CD4-positive, alpha-beta T cell treated with Interleukin-6 at 100 ng/mL for 8 hours (primary cell): ENCODE data around the gene TLE5.
A peak's percentile ranks its signal among the peaks of the same experiment; 100 is the strongest.

Source experiments
- DNase-seq: peaks from one replicate; pipeline ENCODE4 v3.0.0-alpha.2; 2020; ENCODE audit warnings: mixed read lengths, low spot score

Gene TLE5, protein sequence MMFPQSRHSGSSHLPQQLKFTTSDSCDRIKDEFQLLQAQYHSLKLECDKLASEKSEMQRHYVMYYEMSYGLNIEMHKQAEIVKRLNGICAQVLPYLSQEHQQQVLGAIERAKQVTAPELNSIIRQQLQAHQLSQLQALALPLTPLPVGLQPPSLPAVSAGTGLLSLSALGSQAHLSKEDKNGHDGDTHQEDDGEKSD

DNA sequence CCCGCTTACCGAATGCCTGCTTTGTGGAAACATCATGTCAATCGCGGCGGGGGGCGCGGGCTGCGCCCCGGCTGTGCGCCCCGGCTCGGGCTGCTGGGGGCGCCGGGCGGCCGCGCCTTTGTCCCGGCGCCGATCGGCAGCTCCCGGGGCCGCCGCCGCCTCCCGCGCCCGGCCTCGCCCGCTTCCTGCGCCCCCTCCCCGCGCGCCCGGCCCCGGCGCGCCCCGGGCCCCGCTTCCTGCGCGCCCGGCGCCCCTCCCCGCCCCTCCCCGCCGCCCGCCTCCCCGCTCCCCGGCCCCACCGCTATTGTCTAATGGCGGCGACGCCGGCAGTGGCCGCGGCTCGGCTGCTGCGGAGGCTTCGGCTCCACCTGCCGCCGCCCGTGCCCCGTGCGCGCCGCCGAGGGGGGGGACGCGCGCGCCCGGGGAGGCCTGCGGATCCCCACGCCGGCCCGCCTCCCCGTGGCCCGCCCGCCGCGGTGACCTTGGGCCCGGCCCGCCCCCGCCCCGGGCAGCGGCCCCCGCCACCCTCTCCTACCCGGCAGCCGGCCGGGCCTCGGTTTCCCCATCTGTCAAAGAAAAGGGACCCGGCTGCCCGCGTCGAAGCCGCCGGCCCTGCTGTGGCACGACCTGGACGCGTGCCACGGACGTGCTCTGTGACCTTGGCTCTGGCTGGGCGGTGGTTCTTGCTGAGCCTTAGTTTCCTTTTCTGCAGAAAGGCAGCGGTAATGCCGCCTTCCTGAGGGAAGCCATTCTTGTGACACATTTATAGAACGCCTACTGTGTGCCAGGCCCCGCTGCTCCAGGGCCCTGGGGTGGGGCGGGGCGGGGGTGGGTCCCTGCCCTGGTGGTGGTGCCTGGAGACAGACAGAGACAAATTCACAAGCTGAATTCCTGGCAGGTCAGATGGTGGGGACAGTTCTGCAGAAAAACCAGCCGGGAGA lies at the start of gene TLE5:
Gene TLE5, minus strand, starts transcription at position 331 of the 941 bp plus-strand sequence. Its CDS starts 295 bp downstream, at position 36.
- peak; percentile 78 for DNase-seq

DNA sequence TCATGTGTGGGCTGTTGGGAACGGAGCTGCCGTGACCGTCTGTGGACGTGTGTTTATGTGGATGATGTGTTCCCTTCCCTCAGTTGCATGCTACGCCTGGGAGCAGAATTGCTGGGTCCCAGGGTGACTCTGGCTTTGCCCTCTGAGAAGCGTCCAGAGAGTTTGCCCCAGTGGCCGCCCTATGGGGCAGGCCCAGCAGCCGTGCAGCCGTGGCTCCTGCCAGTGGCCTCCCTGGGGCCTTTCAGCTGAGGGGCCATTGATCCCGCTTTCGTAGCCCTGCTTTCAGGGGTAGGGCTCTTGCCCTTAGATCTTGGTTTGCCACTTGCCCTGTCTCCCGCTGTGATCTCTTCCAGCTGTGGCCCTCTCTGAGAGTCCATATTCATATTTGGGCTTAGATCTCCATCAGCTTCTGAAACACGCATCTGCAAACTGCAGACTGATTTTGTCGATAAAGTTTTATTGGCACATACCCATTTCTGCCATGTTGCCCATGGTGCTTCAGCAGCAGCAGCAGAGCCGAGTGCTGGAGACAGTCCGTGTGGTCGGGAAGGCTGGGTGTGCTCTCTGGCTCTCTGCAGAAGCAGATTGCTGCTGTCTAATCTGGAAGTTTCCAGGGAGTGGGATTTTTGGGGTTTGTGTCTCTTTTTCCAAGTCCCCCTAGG lies 49.4 kb upstream of the TLE5 start:
- no peak for DNase-seq

DNA sequence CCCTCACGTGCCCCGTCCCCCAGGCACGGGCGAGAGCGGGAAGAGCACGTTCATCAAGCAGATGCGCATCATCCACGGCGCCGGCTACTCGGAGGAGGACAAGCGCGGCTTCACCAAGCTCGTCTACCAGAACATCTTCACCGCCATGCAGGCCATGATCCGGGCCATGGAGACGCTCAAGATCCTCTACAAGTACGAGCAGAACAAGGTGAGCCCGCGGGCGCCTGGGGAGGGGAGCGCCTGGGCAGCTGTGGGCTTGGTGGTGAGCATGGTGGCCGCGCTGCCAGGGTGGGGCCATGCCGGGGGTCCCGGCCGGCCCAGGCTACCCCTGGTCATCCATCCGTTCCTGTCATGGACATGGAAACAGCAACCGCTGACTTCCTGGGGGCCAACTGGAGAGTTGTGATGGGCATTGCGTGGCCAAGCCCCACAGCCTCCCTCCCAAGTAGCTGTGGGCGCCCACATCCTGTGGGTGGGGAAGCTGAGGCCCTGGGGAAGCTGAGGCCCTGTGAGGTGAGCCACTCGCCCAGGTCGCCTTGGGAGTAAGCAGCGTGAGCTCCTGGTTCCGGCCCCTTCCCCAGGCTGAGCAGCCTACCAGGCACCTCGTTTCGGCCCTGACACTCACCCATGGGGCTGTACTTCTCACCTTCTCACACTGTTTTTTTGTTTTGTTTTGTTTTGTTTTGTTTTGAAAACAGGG lies 48.0 kb upstream of the TLE5 start:
- DNase-seq: no peak

DNA sequence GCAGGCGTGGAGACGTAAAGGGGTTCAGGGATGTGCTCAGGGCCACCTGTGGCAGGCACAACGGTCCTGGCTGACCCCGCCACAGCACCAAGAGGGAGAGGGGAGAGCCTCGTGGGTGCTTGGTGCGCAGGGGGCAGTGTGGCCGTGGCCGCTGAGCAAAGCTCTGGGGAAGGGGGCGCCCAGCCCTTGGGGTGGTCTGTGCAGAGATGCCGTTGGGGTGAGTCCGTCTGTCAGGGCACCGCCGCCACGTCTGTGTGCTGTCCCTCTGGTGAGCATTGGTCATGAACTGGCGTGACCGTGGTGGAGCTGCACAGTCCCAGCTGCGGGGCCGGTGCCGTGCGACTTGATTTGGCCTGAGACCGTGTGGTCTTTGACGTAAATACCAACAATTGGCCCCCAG lies 47.2 kb upstream of the TLE5 start:
- no peak for DNase-seq

DNA sequence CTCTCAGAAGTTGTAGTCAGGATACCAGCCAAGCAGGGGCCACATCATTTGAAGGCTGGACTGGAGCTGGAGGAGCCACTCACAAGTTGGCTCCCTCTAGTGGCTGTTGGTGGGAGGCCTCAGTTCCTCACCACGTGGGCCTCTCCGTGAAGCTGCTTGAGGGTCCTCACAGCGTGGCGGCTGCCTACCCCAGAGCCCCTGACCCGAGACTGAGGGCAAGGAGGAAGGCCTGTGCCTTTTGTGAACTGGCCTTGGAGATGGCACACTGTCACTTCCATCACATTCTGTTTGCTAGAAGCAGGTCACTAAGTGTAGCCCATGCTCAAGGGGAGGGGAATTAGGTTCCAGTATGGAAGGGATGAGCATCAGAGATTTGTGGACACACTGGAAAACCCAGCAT lies 46.5 kb upstream of the TLE5 start:
- DNase-seq: peak; percentile 73

DNA sequence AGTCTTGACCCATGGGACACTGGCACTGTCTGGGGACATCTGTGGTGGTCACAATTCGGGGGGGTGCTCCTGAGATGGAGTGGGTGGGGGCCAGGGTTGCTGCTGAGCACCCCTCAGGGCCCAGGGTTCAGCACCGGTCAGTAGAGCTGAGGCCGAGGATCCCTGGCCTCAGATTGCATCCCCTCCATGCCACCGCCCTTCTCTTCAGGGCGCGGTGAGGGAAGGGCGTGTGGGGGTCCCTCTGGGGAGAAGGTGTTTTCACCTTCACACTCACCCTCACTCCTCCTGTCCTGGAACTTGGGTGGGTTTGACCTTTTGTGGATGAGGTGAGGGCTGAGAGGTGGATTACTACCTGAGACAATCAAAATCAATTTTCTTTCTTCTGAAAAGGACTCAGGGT lies 45.4 kb upstream of the TLE5 start:
- no peak for DNase-seq

DNA sequence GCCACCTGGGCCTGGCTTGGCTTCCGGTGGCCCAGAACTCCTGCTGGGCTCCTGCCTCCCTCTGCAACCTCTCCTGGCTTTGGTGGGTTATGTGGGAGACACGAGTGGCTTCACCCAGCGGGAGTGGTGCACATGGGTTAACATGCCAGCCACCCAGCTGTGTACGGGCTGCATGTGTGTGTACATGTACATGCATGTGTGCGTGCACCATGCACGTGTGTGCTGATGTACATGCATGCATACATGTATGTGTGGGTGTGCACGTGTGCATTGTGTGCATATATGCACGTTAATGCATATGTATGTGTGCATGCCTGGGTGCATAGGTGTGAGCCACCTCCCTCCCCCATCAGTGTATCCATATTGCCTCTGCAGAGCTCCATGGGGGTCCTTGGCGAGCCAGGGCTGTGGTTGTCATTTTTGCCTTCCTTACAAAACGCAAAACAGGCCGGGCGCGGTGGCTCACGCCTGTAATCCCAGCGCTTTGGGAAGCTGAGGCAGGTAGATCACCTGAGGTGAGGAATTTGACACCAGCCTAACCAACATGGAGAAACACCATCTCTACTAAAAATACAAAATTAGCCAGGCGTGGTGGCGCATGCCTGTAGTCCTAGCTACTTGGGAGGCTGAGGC lies 44.3 kb upstream of the TLE5 start:
- no peak for DNase-seq

DNA sequence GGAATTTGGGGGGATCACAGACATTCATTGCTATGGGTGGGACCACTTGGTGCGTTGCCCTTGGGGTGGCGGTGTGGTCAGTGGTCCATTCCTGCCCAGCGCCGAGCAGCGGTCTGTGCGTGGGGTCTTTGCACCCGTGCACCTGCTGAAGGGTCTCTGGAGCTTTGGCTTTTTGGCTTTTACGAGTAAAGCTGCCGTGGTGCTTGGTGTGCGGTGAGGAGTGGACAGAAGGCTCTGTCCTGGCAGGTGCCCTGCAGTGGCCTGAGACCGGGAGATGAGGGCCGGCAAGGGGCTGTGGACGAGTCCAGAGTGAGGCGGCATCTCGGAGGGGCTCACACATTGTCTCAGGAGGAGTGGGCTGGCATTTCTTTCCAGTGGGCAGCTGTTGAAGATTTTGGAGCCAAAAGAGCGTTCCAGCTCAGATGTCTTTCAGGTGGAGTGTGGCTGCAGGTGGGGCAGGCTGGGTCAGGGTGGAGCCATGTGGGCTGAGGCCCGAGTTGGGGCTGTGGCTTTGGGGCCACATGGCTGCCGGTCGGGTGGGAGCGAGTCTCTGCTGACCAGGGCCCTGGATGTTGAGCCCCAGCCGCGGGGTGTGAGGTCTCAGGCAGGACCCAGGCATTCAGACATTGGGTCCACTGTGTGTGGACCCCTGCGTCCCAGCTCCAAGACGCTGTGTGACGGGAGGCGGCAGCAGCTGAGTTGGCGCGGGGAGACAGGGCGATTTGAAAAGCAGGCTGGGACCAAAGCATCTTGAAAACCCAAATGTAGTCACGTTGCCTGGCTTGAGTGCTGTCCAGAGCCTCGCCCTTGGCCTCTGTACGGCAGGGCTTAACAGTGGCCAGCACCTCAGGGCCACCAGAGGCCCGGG lies 43.6 kb upstream of the TLE5 start:
- no peak for DNase-seq

DNA sequence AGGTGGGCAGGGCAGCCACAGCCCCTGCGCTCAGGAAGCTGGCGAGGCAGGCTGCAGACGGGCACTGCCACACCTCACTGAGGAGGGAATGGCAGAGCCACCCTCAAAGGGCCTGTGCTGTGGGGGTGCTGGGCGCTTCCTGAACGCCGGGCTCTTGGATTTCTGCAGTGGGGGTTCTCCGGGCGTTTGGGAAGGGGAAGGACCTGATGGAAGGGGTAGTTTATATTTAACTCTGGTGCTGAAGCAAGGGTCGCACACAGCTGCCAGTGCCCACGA lies 42.4 kb upstream of the TLE5 start:
- DNase-seq: no peak

DNA sequence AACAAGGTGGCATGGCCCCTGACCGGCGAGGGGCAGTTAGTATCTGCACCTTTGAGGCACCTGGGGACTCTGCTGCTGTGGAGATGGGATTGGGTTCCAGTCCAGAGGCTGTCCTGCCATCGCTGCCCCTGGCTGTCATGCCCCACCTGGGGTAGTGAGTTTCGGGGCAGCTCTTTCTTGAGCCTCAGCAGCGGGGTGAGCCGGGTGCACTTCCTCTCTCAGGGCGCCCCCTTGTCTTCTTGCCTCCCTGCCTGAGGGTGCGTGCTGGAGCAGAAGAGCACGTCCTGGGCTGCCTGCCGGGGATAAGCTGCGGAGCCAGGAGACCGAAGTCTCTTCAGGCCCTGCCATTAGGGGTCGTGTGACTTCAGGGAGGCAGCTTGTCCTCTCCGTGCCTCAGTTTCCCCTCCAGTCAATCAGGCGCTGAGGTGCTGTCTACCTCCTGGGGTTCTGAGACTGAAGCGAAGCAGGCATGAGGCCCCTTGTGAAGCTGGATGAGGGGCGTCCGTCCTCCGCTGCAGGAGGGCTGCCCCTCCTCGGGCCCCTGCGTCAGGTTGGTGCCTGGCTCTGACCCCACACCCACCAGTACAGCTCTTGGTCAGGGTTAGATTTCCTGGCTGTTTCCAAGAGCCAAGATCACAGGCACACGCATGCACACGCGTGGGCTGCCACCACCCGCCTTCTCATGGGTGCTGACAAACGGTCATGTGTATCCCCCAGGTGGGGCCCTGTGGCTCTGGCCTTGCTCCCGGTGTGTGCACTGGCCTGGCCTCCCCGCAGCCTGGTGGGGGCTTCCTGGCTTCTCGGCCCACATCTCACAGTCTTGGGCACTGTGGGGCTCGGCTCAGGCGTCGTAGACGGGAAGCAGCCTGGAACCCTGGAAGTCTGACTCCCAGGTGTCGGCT lies 40.2 kb upstream of the TLE5 start:
- no peak for DNase-seq

DNA sequence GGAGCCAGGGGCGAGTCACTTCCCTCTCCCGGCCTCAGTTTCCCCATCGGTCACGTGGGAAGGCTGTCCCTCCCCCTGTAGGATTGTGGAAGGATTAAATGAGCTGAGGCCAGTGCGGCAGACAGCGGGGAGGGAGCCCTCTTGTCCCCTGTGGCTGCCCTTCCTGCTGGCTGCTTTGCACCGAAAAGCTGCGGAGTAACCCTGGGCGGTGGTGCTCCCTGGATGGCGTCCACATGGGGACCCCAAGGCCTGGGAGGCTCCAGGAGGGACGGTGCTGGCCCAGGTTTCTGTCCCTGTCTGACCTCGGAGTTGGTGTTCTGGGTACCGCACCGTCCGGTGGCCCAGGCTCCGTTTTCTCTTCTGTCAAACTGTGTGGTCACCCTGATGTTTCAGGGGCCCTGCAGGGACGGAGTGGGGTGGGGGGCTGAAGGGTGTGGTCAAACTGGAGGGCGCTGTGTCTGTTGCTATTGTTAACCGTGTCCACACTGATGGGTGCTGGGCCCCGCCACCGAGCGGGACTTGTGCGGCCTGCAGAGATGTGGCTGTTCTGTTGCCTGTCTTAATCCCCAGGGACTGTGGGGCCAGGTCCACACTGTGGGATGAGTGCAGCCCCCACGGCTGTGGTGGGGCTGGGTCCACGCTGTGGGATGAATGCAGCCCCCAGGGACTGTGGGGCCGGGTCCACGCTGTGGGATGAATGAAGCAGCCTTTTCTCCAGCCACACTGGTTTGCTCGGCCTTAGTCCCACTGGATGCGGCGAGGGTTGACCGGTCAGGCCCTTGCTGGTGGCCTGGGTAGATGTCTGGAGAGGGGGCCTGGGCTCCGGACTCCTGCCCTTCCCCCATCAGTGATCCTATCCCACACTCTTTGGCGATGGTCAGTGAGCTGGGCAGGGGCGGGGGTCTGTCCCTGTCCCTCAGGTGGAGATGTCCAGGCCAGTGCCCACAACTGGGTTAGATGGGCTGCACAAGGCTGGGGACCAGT lies 38.7 kb upstream of the TLE5 start:
- no peak for DNase-seq

DNA sequence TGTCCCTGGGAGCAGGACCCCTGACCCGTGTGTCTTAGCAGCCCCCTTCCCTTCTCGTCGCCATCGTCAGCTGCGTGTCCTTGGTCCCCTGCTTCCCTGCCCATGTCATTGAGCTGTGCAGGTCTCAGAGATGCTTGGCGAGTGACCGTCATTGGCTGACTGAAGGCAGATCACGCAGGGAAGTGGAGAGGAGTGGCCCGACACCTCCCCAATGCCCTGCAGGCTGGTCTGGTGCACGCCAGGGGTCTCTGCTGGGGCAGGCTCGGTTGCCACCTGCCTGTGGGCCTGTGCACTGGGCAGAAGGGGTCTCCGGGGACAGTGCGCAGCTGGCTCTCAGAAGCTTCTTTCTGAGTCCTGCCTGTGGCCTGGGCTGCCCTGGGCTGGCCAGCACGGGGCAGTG lies 38.0 kb upstream of the TLE5 start:
- DNase-seq: no peak

DNA sequence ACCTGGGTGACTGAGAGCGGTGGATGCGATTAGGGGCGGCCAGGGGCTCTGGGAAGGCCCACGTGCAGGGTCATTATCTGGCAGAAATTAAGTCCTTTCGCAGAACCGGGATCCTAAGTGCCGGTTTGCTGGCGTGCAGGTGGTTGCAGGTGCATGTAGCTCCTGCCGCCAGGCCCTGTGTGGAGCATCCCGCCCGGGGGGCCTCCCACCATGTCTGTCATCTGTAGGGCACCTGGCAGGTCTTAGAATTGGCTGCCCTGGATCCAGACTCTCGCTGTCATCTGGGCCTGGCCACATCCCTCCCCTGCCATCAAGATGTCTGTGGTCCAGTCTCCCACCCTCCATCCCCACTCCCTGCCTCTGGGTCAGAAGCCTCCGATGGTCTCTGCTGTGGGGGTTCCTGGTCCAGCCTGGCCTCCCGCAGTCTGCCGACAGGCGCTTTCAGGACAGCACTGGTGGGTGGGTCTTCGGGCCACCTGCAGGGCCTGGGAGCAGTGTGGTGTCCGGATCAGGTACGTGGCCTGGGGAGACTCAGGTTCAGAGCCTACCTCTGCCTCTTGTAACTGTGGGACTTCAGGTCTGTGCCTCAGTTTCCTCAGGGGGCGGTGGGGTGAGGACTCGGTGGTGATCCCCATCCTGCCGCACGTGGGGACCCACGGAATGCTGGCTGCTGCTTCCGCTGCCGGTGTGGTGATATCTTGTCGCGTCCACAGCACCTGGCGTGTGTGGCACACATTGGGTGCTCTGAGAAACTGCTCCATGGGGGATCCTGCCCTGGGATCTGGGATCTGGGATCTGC lies 37.3 kb upstream of the TLE5 start:
- DNase-seq: no peak

DNA sequence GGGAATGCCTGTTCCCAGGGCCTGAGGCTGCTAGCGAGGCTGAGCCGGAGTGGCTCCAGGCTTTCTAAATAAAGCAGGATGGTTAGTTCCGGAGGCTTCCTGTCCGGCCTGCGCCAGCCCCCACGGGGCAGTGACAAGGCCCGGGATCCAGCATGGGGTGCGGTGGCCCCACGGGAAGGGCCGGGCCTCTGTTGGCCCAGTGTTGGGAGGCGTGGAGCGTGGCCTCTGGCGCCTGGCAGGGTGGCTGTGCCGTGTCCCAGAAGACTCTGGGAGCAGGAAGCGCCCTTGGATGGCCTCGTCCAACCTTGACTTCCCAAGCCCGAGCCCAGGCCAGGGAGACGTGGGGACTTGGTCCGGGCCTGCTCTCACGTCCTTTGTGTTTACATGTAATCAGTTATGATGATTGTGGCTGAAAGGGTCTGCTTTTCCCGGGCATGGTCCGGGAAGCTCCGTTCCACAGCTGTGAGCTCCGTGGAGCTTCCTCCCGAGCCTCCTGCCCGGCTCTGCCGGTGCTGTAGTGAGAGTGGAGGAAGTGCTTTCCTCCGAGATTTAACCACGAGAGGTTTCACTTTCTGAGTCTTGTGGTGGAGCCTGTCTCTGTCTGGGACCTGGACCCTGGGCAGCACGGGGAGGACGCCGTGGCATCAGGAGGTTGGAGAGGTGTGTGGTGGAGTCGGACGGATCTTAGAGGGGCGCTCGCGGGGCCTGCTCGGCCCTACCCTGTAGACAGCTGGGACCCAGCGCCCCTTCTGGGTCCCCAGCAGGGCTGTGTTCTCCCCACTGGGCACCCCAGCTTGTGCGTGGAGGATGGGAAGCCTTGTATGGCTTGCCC lies 36.4 kb upstream of the TLE5 start:
- peak; percentile 27 for DNase-seq

DNA sequence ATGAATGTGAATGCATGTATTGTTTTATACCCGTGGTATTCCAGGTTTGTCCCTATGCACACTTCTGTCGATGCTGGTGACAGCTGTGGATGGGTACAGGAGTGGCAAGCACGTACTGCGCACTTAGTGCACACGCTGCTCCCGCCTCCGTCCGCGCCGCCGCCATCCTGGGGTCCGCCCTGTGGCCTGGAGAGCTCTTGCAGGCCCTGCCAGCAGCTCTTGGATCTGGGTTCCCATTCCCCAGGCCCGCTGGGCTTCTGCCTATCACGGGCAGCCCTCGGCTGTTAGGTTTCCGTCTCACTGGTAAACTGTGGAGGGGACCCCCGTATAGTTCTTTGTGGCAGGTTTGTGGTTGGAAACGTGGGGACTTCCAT lies 35.8 kb upstream of the TLE5 start:
- no peak for DNase-seq

DNA sequence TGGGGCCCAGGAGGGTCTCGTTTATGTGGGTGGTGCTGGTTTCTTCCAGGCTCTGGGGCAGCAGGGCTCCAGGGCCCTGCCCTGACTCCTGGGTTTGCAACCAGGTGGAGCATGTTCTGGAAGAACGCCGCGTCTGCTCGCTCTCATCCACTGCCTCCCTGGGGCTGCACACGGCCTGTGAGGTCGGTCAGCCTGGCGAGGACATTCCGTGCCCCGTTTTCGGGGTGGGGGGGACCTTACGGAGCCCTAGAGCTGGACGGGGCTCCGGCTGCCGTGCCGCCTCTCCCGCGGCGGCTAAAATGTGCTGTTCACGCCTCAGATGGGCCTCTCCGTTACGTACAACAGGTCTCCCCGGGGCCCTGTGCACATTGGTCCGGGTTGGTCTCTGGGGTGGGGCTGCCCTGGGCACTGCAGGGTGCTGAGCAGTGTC lies 35.2 kb upstream of the TLE5 start:
- DNase-seq: no peak

DNA sequence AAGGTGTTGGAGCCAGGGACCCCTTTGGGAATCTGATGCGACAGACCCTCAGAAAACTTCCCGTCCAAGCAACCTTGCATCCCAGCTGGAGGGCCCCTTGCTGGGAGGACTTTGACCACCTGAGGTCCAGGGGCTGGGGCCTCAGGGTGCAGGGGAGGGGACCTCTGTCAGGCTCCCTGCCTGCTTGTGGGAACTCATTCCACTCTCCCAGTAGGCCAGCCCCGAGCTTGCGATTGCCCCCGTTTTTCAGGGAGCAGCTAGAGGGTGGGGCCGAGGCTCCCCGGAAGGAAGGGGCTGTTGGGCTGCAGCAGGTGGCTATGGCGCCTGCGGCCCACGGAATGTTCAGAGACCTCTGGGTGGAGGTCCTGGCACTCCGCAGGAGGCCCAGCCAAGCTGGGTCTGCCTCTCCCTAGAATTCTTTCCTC lies 34.6 kb upstream of the TLE5 start:
- no peak for DNase-seq
